Smooth muscle cell (in vitro differentiated cells): Measurements from ENCODE around the gene ARID1B. TPM values are rescaled to one million over a fixed set of nuclear protein-coding genes. Genes with fewer than 3 reads are reported as not detected.

Source experiments
- DNase-seq: peaks from one replicate; lab custom pipeline; 2025; ENCODE audit not compliant: unreplicated experiment; lab: John Stamatoyannopoulos, UW
- H2AFZ ChIP-seq: fragments of 200-600 bp; sonication (generic); 2 replicates; pipeline ENCODE4 v1.6.0; 2016; ENCODE audit warnings: antibody characterized with exemption, low read depth, mild to moderate bottlenecking
- H3F3A ChIP-seq: fragments of 200-600 bp; sonication (generic); 2 replicates; pipeline ENCODE4 v1.6.0; 2017; ENCODE audit warnings: antibody characterized with exemption, low read depth
- H3K27ac ChIP-seq: fragments of 200-600 bp; sonication (generic); 2 replicates; pipeline ENCODE4 v1.5.1; 2016; ENCODE audit warnings: low read depth, mild to moderate bottlenecking
- H3K27me3 ChIP-seq: fragments of 200-600 bp; sonication (generic); 2 replicates; pipeline ENCODE4 v1.6.1; 2016; ENCODE audit warnings: low read depth, mild to moderate bottlenecking
- H3K36me3 ChIP-seq: fragments of 200-600 bp; sonication (generic); 2 replicates; pipeline ENCODE4 v1.5.1; 2016; ENCODE audit warnings: low read depth
- H3K4me1 ChIP-seq: fragments of 200-600 bp; sonication (generic); 2 replicates; pipeline ENCODE4 v1.5.1; 2016; ENCODE audit warnings: low read depth
- H3K4me2 ChIP-seq: fragments of 200-600 bp; sonication (generic); 2 replicates; pipeline ENCODE4 v1.6.0; 2016; ENCODE audit warnings: mild to moderate bottlenecking
- H3K4me3 ChIP-seq: fragments of 200-600 bp; sonication (generic); 2 replicates; pipeline ENCODE4 v1.5.1; 2016; ENCODE audit warnings: mild to moderate bottlenecking
- H3K79me2 ChIP-seq: fragments of 200-600 bp; sonication (generic); 2 replicates; pipeline ENCODE4 v1.6.0; 2016; ENCODE audit warnings: low read depth, mild to moderate bottlenecking
- H3K9ac ChIP-seq: fragments of 200-600 bp; sonication (generic); 2 replicates; pipeline ENCODE4 v1.6.0; 2016; ENCODE audit warnings: low read depth
- H3K9me3 ChIP-seq: fragments of 200-600 bp; sonication (generic); replicated peaks from 2 replicates; pipeline ENCODE4 v1.5.1; 2016; ENCODE audit warnings: low read depth
- H4K20me1 ChIP-seq: fragments of 200-600 bp; sonication (generic); 2 replicates; pipeline ENCODE4 v1.6.0; 2016; ENCODE audit warnings: low read depth
- WGBS: methylation state at CpG from one replicate; pipeline ENCODE4 v1.1.7; 2016; ENCODE audit warnings: low lambda C conversion rate; 5-methylcytosine and 5-hydroxymethylcytosine counted together
- polyA plus RNA-seq: library from polyadenylated mRNA; unstranded; fragments of >200 nt; fragmentation: Nextera tagmentation; extraction: Ambion mirVana; gene quantifications from 2 replicates; pipeline ENCODE4 v1.2.1, GENCODE V29; 2016
- total RNA-seq: library from RNA; depleted of rRNA; stranded (reverse); fragments of >200 nt; gene quantifications from 2 replicates; pipeline ENCODE4 v1.2.3, GENCODE V29; 2014
- TF ChIP-seq, protein P1 (sequence below): fragments of 200-600 bp; sonication (generic); IDR thresholded peaks from 2 replicates; pipeline ENCODE4 v1.5.1; 2017; ENCODE audit warnings: borderline replicate concordance, mild to moderate bottlenecking, antibody characterized with exemption; ENCODE audit not compliant: insufficient read depth, poor library complexity, severe bottlenecking

The ARID1B gene
- total and polyA plus RNA-seq, 2 experiments from 2014 or later = 30.1 to 65.4 TPM

- H3K9me3 ChIP-seq = no peaks in the 10 kb centered on the region
- no peaks in the 10 kb centered on the region for H3K27me3 ChIP-seq
- H3F3A ChIP-seq = no peaks in the 10 kb centered on the region
- no peak overlapping the region for H3K27ac ChIP-seq
- TF ChIP-seq, protein P1, sequence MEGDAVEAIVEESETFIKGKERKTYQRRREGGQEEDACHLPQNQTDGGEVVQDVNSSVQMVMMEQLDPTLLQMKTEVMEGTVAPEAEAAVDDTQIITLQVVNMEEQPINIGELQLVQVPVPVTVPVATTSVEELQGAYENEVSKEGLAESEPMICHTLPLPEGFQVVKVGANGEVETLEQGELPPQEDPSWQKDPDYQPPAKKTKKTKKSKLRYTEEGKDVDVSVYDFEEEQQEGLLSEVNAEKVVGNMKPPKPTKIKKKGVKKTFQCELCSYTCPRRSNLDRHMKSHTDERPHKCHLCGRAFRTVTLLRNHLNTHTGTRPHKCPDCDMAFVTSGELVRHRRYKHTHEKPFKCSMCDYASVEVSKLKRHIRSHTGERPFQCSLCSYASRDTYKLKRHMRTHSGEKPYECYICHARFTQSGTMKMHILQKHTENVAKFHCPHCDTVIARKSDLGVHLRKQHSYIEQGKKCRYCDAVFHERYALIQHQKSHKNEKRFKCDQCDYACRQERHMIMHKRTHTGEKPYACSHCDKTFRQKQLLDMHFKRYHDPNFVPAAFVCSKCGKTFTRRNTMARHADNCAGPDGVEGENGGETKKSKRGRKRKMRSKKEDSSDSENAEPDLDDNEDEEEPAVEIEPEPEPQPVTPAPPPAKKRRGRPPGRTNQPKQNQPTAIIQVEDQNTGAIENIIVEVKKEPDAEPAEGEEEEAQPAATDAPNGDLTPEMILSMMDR = no peak
- no peak overlapping the region for H3K4me3 ChIP-seq
- no peak for DNase-seq
- H3K4me1 ChIP-seq = no peaks in the 10 kb centered on the region
- WGBS = 53% methylated on average over 1 of the region's 1 CpG
- H2AFZ ChIP-seq = no peak overlapping the region
- H3K9ac ChIP-seq = no peak overlapping the region
- peaks cover 96% of the 10 kb centered on the region for H4K20me1 ChIP-seq
- no peak overlapping the region for H3K4me2 ChIP-seq
- H3K79me2 ChIP-seq = peaks cover 95% of the 10 kb centered on the region
- no peaks in the 10 kb centered on the region for H3K36me3 ChIP-seq
These were observed 225.6 kb downstream of the ARID1B start for GRCh38 chr6:157002774-157003173.

- Histone ChIP-seq H3K79me2 (peaks cover 96% of the 10 kb centered on the region), H4K20me1 (peaks cover 92% of the 10 kb centered on the region), H3K4me2 (no peak overlapping the region), H3K4me1 (no peaks in the 10 kb centered on the region), H3K4me3 (no peak overlapping the region), H3F3A (no peaks in the 10 kb centered on the region), H3K9ac (no peak overlapping the region), H2AFZ (no peak overlapping the region), H3K27me3 (no peaks in the 10 kb centered on the region), H3K36me3 (no peaks in the 10 kb centered on the region), H3K9me3 (no peaks in the 10 kb centered on the region), H3K27ac (no peak overlapping the region)
- TF ChIP-seq, protein P1 = no peak
- 43% methylated on average over 2 of the region's 2 CpGs for WGBS
- DNase-seq = no peak
These were observed 228.8 kb downstream of the ARID1B start for GRCh38 chr6:157005940-157006339.

DNA sequence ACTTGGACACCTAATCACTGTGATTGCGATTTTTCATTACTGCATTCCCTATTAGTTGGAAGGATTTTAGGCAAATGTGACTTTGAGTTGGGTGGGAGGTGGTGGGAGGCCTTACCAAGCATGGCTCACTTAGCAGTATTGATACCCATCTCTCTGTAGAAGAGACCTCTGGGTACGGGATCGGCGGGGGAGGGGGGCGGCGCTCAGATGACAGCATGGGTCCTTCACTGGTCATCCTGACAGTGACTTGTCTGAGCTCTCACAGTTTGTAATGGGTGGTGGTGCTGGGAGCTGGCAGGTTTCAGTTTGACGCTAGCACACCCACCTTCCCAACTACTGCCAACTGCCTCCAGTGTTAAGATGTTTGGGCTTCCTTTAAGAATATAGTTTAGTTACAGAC is 231.4 kb downstream of the ARID1B start:
- Histone ChIP-seq H3K4me3 (no peak overlapping the region), H3K79me2 (peaks cover 99% of the 10 kb centered on the region), H4K20me1 (peaks cover 77% of the 10 kb centered on the region)

GRCh38 chr6:157012355-157012754 is 235.2 kb downstream of the ARID1B start:
- no peak for DNase-seq
- TF ChIP-seq, protein P1 = no peak
- no peaks in the 10 kb centered on the region for H3K36me3 ChIP-seq
- no peak overlapping the region for H3K4me2 ChIP-seq
- peaks cover 100% of the 10 kb centered on the region for H3K79me2 ChIP-seq
- peaks cover 78% of the 10 kb centered on the region for H4K20me1 ChIP-seq
- H3K9ac ChIP-seq = no peak overlapping the region
- no peak overlapping the region for H2AFZ ChIP-seq
- H3K4me3 ChIP-seq = no peak overlapping the region
- no peaks in the 10 kb centered on the region for H3K27me3 ChIP-seq
- peaks cover 11% of the 10 kb centered on the region for H3K4me1 ChIP-seq
- no peaks in the 10 kb centered on the region for H3K9me3 ChIP-seq
- 99% methylated on average over 3 of the region's 3 CpGs for WGBS
- H3F3A ChIP-seq = no peaks in the 10 kb centered on the region
- H3K27ac ChIP-seq = no peak overlapping the region

More for the DNA sequence above, 231.4 kb downstream of the ARID1B start:
- DNase-seq = no peak
- TF ChIP-seq, protein P1 = no peak
- no peaks in the 10 kb centered on the region for H3K36me3 ChIP-seq
- no peaks in the 10 kb centered on the region for H3F3A ChIP-seq
- H3K9ac ChIP-seq = no peak overlapping the region
- H3K27me3 ChIP-seq = no peaks in the 10 kb centered on the region
- H3K4me2 ChIP-seq = no peak overlapping the region
- 86% methylated on average over 7 of the region's 7 CpGs for WGBS
- no peak overlapping the region for H3K27ac ChIP-seq
- peaks cover 6% of the 10 kb centered on the region for H3K4me1 ChIP-seq
- H2AFZ ChIP-seq = no peak overlapping the region
- no peaks in the 10 kb centered on the region for H3K9me3 ChIP-seq
